ENCODE measurements around the gene URI1.

DNA sequence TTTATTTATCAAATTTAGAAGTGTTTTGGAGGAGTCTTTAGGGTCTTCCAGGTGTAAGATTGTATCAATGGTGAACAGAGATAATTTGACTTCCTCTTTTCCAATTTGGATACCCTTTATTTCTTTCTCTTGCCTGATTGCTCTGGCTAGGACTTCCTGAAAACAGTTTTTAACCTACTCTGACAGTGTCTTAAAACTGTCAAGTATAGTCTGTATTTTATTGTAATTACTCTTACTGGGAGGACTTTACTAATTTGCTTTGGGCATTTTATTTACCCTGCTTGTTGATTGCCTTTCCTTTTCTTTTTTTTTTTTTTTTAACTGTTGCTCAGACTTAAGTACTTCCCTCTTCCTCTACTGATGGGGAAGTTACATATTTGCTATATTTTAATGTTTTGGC, 81.3 kb downstream of the URI1 start:
- TF ChIP-seq EZH2 (IDR thresholded peaks at IDR 0.05; ENCODE audit: insufficient read depth, poor library complexity, severe bottlenecking) (no peak), EZH2phosphoT487 (IDR thresholded peaks at IDR 0.05; ENCODE audit: insufficient read depth, low read depth) (no peak)

All from GM23248 (cell line).